PFSK-1 (cell line): ENCODE measurements around the gene NPHP4.

ENCODE experiments used
- FOXP2 ChIP-seq: optimal IDR thresholded peaks from 2 replicates; pipeline ENCODE3; 2011; ENCODE audit warnings: borderline replicate concordance, control low read depth, inconsistent platforms; ENCODE audit not compliant: insufficient read depth; ENCODE audit errors: extremely low read length, extremely low read depth
- POLR2AphosphoS5 ChIP-seq: IDR thresholded peaks from 2 replicates; pipeline ENCODE4 v1.6.1; 2012; ENCODE audit warnings: low read depth, mild to moderate bottlenecking, control low read depth, low read length, moderate library complexity
- REST ChIP-seq, 2 experiments: IDR thresholded peaks; 2 replicates each; pipeline versions ENCODE4 v1.6.1 to v1.8.0; 2011 to 2012; ENCODE audit warnings: low read depth in 2 of 2, low read length in 2 of 2, control low read depth in 1 of 2, inconsistent platforms in 1 of 2, mild to moderate bottlenecking in 1 of 2, moderate library complexity in 1 of 2; ENCODE audit not compliant: insufficient read depth in 1 of 2
- SIN3A ChIP-seq: IDR thresholded peaks from 2 replicates; pipeline ENCODE4 v1.6.1; 2012; ENCODE audit warnings: mild to moderate bottlenecking, low read length, moderate library complexity, borderline replicate concordance; ENCODE audit not compliant: insufficient read depth
- TAF1 ChIP-seq: IDR thresholded peaks from 2 replicates; pipeline ENCODE4 v1.6.1; 2012; ENCODE audit warnings: low read length, control low read depth, borderline replicate concordance; ENCODE audit not compliant: insufficient read depth

Gene NPHP4

GRCh38 chr1:6025269-6026094 is 33.3 kb upstream of the NPHP4 start:
- TF ChIP-seq REST (IDR thresholded peaks at IDR 0.05; ENCODE audit: insufficient read depth in 1 of 2, low read depth in 2 of 2, low read length in 2 of 2) (no peak), TAF1 (no peak), POLR2AphosphoS5 (no peak), FOXP2 (no peak)

GRCh38 chr1:6024376-6024775 is 32.2 kb upstream of the NPHP4 start:
- TF ChIP-seq SIN3A, result no peak
- no peak for TF ChIP-seq TAF1
- no peak for TF ChIP-seq REST (IDR thresholded peaks at IDR 0.05; ENCODE audit: insufficient read depth in 1 of 2, low read depth in 2 of 2, low read length in 2 of 2)
- TF ChIP-seq FOXP2, result no peak
- TF ChIP-seq POLR2AphosphoS5, result no peak

- TF ChIP-seq REST (IDR thresholded peaks at IDR 0.05; ENCODE audit: insufficient read depth in 1 of 2, low read depth in 2 of 2, low read length in 2 of 2) (no peak), SIN3A (no peak), FOXP2 (no peak), POLR2AphosphoS5 (no peak), TAF1 (no peak)
Measured at GRCh38 chr1:6023346-6023745, 31.1 kb upstream of the NPHP4 start.

GRCh38 chr1:6022193-6022592 is 30.0 kb upstream of the NPHP4 start:
- TF ChIP-seq SIN3A (no peak), POLR2AphosphoS5 (no peak), TAF1 (no peak), FOXP2 (no peak), REST (IDR thresholded peaks at IDR 0.05; ENCODE audit: insufficient read depth in 1 of 2, low read depth in 2 of 2, low read length in 2 of 2) (no peak)
